Esophagus squamous epithelium (tissue), 4 donors: ENCODE results near the gene INAFM2.

Source experiments
- CTCF ChIP-seq, 6 experiments: fragments of 450-650 bp in 4 of 6; fragments of 200-600 bp in 2 of 6; sonication (generic) in 2 of 6; IDR thresholded peaks; one replicate each; pipeline ENCODE4 v1.5.1; 2016 to 2019; ENCODE audit warnings: antibody characterized with exemption in 6 of 6, mild to moderate bottlenecking in 4 of 6, moderate library complexity in 4 of 6
- POLR2A ChIP-seq, 4 donors: fragments of 450-650 bp; IDR thresholded peaks; one replicate each; pipeline ENCODE4 v1.6.1; 2017; ENCODE audit warnings: antibody characterized with exemption in 4 of 4, mild to moderate bottlenecking in 4 of 4, moderate library complexity in 3 of 4

- TF ChIP-seq CTCF (IDR thresholded peaks at IDR 0.05) (no peak), POLR2A (IDR thresholded peaks at IDR 0.05) (no peak)
Measured at GRCh38 chr15:40276927-40277326, 46.6 kb upstream of the INAFM2 start.
